HG03025 (cell line): Measurements from ENCODE around the gene KCNJ9.

Source experiments
- ATAC-seq: cut with Tn5 transposase; IDR thresholded peaks from one replicate; pipeline ENCODE4 v1.9.1; 2021; ENCODE audit warnings: mild to moderate bottlenecking, moderate library complexity; ENCODE audit not compliant: unreplicated experiment, low FRiP score

KCNJ9 gene

GRCh38 chr1:160064746-160065145, 16.6 kb upstream of the KCNJ9 start:
- no peak for ATAC-seq

DNA sequence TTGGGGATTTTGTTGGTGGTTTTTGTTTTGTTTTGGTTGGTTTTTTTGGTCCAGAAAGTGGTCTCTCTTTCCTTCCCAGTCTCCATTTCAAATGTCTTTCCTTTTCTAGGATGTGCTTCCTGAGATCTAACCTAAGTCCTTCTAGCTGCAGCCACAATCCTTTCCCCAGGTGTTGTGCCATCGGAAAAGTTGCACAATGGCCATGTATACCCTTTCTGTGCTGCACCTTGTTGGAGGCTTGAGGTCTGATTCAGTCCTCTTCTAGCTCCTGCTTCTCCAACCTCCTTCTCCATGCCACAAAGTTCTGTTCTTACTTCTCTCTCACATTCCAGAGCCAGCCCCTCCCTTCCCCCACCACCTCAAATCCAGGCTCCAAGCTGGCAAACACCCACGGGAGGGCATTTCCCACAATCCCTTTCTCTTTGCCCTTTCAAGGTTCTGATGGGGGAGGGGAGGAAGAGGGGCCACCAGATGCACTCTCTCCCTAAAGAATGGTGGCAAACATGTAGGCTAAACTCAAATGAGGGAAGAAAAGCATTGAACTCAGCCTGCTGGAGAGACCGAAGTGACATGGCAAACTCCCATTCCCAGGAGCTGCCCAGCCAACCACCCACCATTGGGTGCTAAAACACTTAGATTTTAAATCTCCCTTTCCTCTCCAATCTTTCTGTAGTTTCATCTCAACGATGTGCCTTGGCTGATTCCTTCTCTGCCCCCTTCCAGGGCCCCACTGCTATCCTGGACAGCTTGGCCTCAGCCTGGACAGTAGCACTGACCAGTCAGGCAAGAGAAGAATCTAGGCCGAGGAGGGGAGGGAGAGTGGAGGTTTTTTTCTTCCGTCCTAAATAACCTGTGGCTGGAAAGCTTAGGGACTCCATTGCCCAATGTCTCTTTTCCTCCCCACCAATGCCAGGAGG, 14.3 kb upstream of the KCNJ9 start:
- no peak for ATAC-seq

DNA sequence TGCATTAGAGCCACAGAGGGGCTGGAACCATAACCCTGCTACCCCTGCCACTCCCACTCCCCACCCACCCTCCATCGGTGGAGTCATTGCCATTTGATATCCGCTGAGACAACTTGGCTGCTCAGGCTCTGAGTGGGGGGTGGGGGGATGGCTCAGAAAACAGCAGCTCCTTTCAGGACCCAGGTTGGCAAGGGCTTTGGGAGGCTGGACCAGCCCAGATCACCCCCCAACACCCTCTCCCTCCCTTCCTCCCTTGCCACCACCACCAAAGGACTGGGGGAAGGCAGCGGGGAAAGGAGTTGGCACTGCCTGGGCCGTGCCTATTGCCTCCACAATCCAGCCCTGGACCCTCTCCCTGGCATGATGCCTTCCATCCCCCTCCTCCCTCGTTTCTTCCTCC, 13.1 kb upstream of the KCNJ9 start:
- ATAC-seq: no peak

DNA sequence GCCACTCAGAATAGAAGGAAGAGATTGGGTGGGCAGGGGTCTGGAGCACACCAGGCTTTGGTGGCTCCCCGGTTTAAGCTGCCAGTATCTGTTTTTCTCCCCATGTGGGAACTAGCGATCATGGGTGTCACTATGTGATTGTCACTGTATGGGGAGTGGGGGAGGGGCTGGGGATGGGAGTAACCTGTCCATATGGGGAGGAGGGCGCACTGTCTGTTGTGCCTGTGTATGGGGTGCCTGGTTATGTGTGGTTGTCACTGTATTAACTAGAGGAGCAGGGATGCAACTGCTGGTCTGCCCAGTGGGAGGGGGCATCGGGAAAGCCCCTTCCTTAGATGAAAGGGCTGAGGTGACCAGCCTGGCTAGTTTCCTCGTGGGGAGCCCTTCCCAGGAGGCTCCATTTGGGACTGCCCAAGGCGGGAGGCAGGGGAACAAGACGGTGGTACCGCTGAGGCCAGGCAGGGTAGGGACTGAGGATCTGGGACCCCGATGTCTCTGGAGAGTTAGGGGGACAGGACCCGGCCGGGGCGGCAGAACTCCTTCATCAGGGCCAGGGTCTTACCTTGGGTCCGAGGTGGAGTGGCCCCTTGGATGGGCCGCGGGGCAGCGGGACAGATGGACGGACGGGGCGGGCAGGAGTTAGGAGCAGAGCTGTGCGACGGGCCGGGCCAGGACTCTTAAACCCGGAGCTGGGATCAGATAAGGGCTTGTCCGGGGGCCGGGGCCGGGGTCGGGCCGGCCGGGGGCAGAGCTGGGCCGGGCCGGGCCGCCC, 11.7 kb upstream of the KCNJ9 start, which contains the start of gene KCNJ10:
KCNJ10 (minus strand) TSS at position 701 of the 772 bp plus-strand sequence. CDS start 27,628 bp downstream, outside the sequence.
- ATAC-seq: no peak

- no peak for ATAC-seq
Measured at GRCh38 chr1:160070243-160071163, 10.8 kb upstream of the KCNJ9 start.

- no peak for ATAC-seq
Measured at GRCh38 chr1:160071289-160071688, 10.0 kb upstream of the KCNJ9 start.

GRCh38 chr1:160074865-160075264, 6.5 kb upstream of the KCNJ9 start:
- ATAC-seq: no peak

- no peak for ATAC-seq
Measured at GRCh38 chr1:160075836-160076235, 5.5 kb upstream of the KCNJ9 start.

- ATAC-seq: no peak
Measured at GRCh38 chr1:160076295-160076694, 5.0 kb upstream of the KCNJ9 start.

GRCh38 chr1:160077486-160077885, 3.9 kb upstream of the KCNJ9 start:
- no peak for ATAC-seq

- no peak for ATAC-seq
Measured at GRCh38 chr1:160078512-160079195, 2.7 kb upstream of the KCNJ9 start.

DNA sequence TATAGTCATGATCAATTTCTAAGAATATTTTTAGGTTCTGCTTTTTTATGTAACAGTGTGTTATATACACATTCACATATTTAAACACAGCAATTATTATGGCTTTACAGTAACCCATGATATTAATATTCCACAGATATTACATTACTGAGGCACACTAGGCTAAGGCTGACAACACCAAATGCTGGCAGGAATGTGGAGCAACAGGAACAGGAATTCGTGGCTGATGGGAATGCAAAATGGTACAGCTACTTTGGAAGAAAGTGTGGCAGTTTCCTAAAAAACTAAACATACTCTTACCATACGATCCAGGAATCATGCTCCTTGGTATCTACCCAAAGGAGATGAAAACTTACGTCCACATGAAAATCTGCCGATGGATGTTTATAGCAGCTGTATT, 1.9 kb upstream of the KCNJ9 start:
- ATAC-seq: no peak

GRCh38 chr1:160080381-160081100, 797 bp upstream of the KCNJ9 start:
- ATAC-seq: no peak

GRCh38 chr1:160082487-160082886, 1.1 kb downstream of the KCNJ9 start:
- ATAC-seq: no peak

- no peak for ATAC-seq
Measured at GRCh38 chr1:160082926-160083325, 1.6 kb downstream of the KCNJ9 start.

- ATAC-seq: no peak
Measured at GRCh38 chr1:160083968-160084770, 2.8 kb downstream of the KCNJ9 start.

DNA sequence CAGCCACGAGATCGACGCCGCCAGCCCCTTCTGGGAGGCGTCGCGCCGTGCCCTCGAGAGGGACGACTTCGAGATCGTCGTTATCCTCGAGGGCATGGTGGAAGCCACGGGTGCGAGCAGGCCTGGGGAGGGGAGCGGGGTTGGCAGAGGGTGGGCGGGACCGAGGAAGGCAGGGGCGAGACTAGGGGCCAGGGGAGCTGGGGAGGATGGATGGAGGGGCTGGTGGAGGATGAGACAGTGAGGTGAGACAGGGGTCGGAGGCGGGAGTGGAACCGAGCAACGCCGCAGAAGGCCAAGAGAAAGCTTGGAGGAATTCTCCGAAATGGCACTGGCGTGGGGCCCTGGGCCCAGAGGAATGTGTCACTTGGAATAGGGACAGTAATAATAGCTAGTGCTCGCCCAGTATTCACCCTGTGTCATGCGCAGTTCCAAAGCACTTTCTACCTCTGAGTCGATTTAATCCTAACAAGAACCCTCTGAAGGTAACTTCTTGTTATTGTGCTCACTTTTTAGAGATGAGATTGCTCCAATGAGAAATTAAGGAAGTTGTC, 3.5 kb downstream of the KCNJ9 start:
- ATAC-seq: no peak
